GM18526 (cell line): ENCODE results near the gene CACNA2D3.

Experiments used
- POLR2A ChIP-seq: IDR thresholded peaks from 3 replicates; pipeline ENCODE4 v1.6.1; 2011; ENCODE audit not compliant: insufficient read length; ENCODE audit errors: extremely low read depth

The CACNA2D3 gene

GRCh38 chr3:55061720-55062034, 939.3 kb downstream of the CACNA2D3 start:
- no peak for TF ChIP-seq POLR2A

GRCh38 chr3:55064164-55064563, 941.8 kb downstream of the CACNA2D3 start:
- TF ChIP-seq POLR2A, result no peak

- TF ChIP-seq POLR2A, result no peak
Observed at GRCh38 chr3:55065331-55065730, 943.0 kb downstream of the CACNA2D3 start.

GRCh38 chr3:55066551-55067047, 944.2 kb downstream of the CACNA2D3 start:
- TF ChIP-seq POLR2A, result no peak

GRCh38 chr3:55069950-55070349, 947.6 kb downstream of the CACNA2D3 start:
- TF ChIP-seq POLR2A, result no peak

- TF ChIP-seq POLR2A, result no peak
Observed at GRCh38 chr3:55074796-55075195, 952.4 kb downstream of the CACNA2D3 start.

- no peak for TF ChIP-seq POLR2A
Observed at GRCh38 chr3:55075846-55076245, 953.5 kb downstream of the CACNA2D3 start.

GRCh38 chr3:55077726-55078125, 955.4 kb downstream of the CACNA2D3 start:
- no peak for TF ChIP-seq POLR2A

GRCh38 chr3:55078876-55079275, 956.5 kb downstream of the CACNA2D3 start:
- no peak for TF ChIP-seq POLR2A

GRCh38 chr3:55085231-55085630, 962.9 kb downstream of the CACNA2D3 start:
- TF ChIP-seq POLR2A, result no peak

- TF ChIP-seq POLR2A, result no peak
Observed at GRCh38 chr3:55089211-55089610, 966.9 kb downstream of the CACNA2D3 start.

- TF ChIP-seq POLR2A, result no peak
Observed at GRCh38 chr3:55090291-55090690, 967.9 kb downstream of the CACNA2D3 start.

GRCh38 chr3:55090746-55091145, 968.4 kb downstream of the CACNA2D3 start:
- TF ChIP-seq POLR2A, result no peak

GRCh38 chr3:55091381-55092225, 969.3 kb downstream of the CACNA2D3 start:
- no peak for TF ChIP-seq POLR2A

- TF ChIP-seq POLR2A, result no peak
Observed at GRCh38 chr3:55094676-55095075, 972.3 kb downstream of the CACNA2D3 start.

- TF ChIP-seq POLR2A, result no peak
Observed at GRCh38 chr3:55097441-55097840, 975.1 kb downstream of the CACNA2D3 start.

- TF ChIP-seq POLR2A, result no peak
Observed at GRCh38 chr3:55105647-55106046, 983.3 kb downstream of the CACNA2D3 start.

GRCh38 chr3:55107187-55107586, 984.8 kb downstream of the CACNA2D3 start:
- TF ChIP-seq POLR2A, result no peak

GRCh38 chr3:55118451-55118850, 996.1 kb downstream of the CACNA2D3 start:
- no peak for TF ChIP-seq POLR2A
